SH-SY5Y (cell line): Measurements from ENCODE around the gene NBEA.

Source experiments
- GATA2 ChIP-seq: IDR thresholded peaks from 2 replicates; pipeline ENCODE4 v1.6.1; 2011; ENCODE audit warnings: mild to moderate bottlenecking, low read depth, low read length
- GATA3 ChIP-seq: IDR thresholded peaks from 2 replicates; pipeline ENCODE4 v1.6.1; 2011; ENCODE audit warnings: low read depth, mild to moderate bottlenecking, low read length, moderate library complexity

- TF ChIP-seq GATA2 (no peak), GATA3 (no peak)
Observed at GRCh38 chr13:35675651-35676050, 733.6 kb downstream of the NBEA start.
